Pancreas (tissue), 10 donors: ENCODE measurements around the gene SLC6A19. TPM values are rescaled to one million over a fixed set of nuclear protein-coding genes. Genes with fewer than 3 reads are reported as not detected.

Source experiments
- ATAC-seq, 4 donors: fragments of 200-7000 bp; cut with Tn5 transposase; one replicate each; pipeline versions ENCODE4 v1.8.0 to v1.9.1; 2020; ENCODE audit warnings: mild to moderate bottlenecking in 4 of 4, moderate library complexity in 4 of 4
- DNase-seq, 6 donors: peaks; one replicate each; pipeline ENCODE4 v3.0.0-alpha.2; 2020
- FAIRE-seq: peaks from 2 replicates; lab custom pipeline; 2012; peaks lifted over from hg19 to GRCh38; lab: Jason Lieb, UNC
- H3K27ac ChIP-seq, 4 donors: fragments of 200-600 bp; sonication (generic); 1 replicate in 3 of 4; 2 replicates in 1 of 4; pipeline versions ENCODE4 v1.5.0 to v1.8.0; 2020
- H3K27me3 ChIP-seq, 4 donors: fragments of 200-600 bp; one replicate each; pipeline ENCODE4 v1.8.0; 2021
- H3K36me3 ChIP-seq, 3 donors: fragments of 200-600 bp; sonication (generic) in 1 of 3; one replicate each; pipeline versions ENCODE4 v1.5.0 to v1.8.0; 2020 to 2021
- H3K4me1 ChIP-seq, 3 donors: fragments of 200-600 bp; one replicate each; pipeline ENCODE4 v1.8.0; 2021
- H3K4me3 ChIP-seq, 4 donors: fragments of 200-600 bp; sonication (generic) in 2 of 4; one replicate each; pipeline versions ENCODE4 v1.5.0 to v1.8.0; 2020 to 2021
- H3K9me3 ChIP-seq, 4 donors: fragments of 200-600 bp; one replicate each; pipeline ENCODE4 v1.8.0; 2021
- WGBS, 2 donors: extraction: QIAGEN DNeasy Blood & Tissue Kit; methylation state at CpG; one replicate each; pipeline ENCODE4 v1.1.7; 2013; 5-methylcytosine and 5-hydroxymethylcytosine counted together
- intact Hi-C, 3 donors: fragments of 100-400 bp; cut with DNase I; formaldehyde crosslinking; loops; one replicate each; pipeline versions ENCODE4 v1.11.1 to v1.14.2; 2022
- polyA plus RNA-seq, 2 donors: library from polyadenylated mRNA; stranded (reverse); fragments of 200-250 nt; gene quantifications; one replicate each; pipeline ENCODE4 v1.2.3, GENCODE V29; 2013
- total RNA-seq, 6 donors: library from RNA; stranded (reverse); fragmentation: NEBNext Ultra II Directional in 4 of 6; extraction: Animal tissue kit (Norgen Biotek cat#: 25700) in 4 of 6; gene quantifications; one replicate each; pipeline versions ENCODE4 v1.2.1 to v1.2.4, GENCODE V29; 2021 to 2023
- TF ChIP-seq, protein P1 (sequence below), 4 donors: fragments of 200-600 bp; sonication (generic) in 3 of 4; IDR thresholded peaks; one replicate each; pipeline versions ENCODE4 v1.5.0 to v1.8.0; 2021; ENCODE audit warnings: antibody characterized with exemption in 4 of 4
- donor health status: healthy with polysubstance abuse.
- donor health status: DM: no; HTN: no; CAD: no; lungs with moderate emphysema.
- donor health status: DM: no; HTN: no; CAD: no.
- donor health status: control.
- donor health status: control.
- donor health status: Bipolar disorder and iron deficiency.
- donor health status: DM: yes; HTN: yes; CAD: no.
- donor health status: DM: no; HTN: no; CAD: no.
- donor health status: DM: no; HTN: no; CAD: no.
- donor health status: DM: yes; HTN: yes; CAD: no.

SLC6A19 gene
- total and polyA plus RNA-seq, 8 donors, result 0.08 to 3.9 (median 0.29) TPM

DNA sequence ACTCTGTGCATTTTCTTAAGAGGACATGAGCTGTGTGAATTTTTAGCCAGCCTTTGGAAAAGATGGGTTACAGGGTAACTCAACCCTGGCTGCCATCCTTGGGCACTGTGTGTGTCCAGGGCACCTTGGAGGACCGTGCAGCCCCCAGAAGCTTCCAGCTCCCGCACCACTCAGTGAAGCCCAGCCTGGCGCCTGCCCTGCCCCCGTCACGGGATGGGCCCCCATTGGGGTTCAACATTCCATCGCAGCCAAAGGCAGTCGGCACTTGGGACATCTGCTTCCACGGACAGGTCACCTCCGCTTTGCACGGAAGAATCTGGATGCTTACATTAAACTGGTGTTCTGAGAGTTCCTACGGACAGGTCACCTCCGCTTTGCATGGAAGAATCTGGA lies 21.9 kb downstream of the SLC6A19 start:
- no peak for ATAC-seq
- no peak for FAIRE-seq
- intact Hi-C loops, result no loop called here

DNA sequence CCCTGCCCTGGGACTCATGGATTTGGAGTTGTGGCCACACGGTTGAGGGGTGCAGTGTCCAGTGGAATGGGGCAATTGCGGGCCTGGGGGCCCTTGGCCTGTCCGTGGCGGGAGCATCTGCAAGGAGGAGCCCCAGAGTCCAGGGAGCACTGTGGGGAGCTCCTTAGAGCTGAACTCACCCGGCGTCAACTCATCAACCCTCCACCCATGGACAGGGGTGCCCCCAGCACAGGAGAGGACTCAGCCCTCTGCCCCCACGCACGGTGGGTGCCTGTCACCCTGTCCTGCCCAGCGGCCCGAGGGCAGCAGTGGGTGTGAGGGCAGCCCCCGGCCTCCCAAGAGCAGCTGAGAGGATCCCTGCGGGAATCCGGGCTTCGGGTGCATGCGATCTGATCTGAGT lies 23.2 kb downstream of the SLC6A19 start:
- Histone ChIP-seq H3K4me1 (no peaks in the 10 kb centered on the region), H3K36me3 (no peaks in the 10 kb centered on the region), H3K4me3 (no peak overlapping the region), H3K27ac (no peak overlapping the region), H3K9me3 (no peaks in the 10 kb centered on the region), H3K27me3 (no peaks in the 10 kb centered on the region)
- no peak for DNase-seq
- WGBS, 2 donors, result 75 to 84% methylated on average over 15 of the region's 15 CpGs
- intact Hi-C loops, result no loop called here
- TF ChIP-seq, protein P1, sequence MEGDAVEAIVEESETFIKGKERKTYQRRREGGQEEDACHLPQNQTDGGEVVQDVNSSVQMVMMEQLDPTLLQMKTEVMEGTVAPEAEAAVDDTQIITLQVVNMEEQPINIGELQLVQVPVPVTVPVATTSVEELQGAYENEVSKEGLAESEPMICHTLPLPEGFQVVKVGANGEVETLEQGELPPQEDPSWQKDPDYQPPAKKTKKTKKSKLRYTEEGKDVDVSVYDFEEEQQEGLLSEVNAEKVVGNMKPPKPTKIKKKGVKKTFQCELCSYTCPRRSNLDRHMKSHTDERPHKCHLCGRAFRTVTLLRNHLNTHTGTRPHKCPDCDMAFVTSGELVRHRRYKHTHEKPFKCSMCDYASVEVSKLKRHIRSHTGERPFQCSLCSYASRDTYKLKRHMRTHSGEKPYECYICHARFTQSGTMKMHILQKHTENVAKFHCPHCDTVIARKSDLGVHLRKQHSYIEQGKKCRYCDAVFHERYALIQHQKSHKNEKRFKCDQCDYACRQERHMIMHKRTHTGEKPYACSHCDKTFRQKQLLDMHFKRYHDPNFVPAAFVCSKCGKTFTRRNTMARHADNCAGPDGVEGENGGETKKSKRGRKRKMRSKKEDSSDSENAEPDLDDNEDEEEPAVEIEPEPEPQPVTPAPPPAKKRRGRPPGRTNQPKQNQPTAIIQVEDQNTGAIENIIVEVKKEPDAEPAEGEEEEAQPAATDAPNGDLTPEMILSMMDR (IDR thresholded peaks at IDR 0.05), result no peak
- no peak for FAIRE-seq
- ATAC-seq, result no peak

More for the DNA sequence above, 21.9 kb downstream of the SLC6A19 start:
- WGBS, 2 donors, result 67 to 78% methylated on average over 12 of the region's 12 CpGs
- no peaks in the 10 kb centered on the region for H3K36me3 ChIP-seq
- DNase-seq, result peak in 1 of 6 donors; percentile 41
- H3K4me3 ChIP-seq, result no peak overlapping the region
- no peaks in the 10 kb centered on the region for H3K9me3 ChIP-seq
- no peaks in the 10 kb centered on the region for H3K27me3 ChIP-seq
- no peaks in the 10 kb centered on the region for H3K4me1 ChIP-seq
- no peak overlapping the region for H3K27ac ChIP-seq
- TF ChIP-seq, protein P1 (IDR thresholded peaks at IDR 0.05), result no peak

DNA sequence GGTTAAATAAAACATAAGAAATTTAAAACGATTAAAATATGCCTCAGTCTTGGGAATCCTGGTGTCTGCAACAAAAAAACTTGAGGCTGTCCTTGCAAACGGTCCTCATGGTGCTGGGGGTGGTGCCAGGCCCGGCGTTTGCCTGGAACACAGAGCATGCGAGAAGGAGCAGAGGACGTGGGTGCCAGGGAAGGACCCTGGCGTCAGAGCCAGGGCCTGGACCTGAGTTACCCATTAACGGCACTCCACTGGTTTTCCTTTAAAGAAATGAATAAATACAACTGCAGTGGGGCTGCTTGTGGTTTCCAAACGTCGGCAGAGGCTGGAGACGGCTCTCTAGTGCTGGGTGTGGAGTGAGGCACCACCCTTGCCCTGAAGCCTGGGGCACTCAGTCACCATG lies 23.7 kb downstream of the SLC6A19 start, which contains the start of gene SLC6A18:
Gene SLC6A18, plus strand, starts transcription at position 301 of the 400 bp plus-strand sequence. Its CDS starts 97 bp downstream, at position 398.
- no peak for ATAC-seq

DNA sequence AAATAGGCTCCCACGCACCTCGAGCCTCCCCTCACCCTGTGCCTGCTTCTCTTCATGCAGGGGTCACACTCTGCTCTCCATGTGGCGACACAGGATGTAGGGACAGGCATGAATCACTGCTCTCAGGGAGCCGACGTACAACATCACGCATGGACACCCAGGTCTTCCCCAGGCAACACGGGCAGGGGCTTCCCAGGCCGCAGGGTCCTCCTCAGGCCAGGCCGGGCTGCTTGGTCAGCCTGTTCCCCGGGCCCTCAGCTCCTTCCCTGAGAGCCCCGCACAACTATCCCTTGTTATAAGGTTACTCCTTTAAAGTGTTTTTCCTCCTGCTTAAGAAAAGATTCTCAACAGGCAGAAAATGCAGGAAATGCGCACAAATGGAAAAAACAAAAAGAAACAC lies 24.8 kb downstream of the SLC6A19 start:
- WGBS, 2 donors, result 68 to 85% methylated on average over 12 of the region's 12 CpGs
- H3K27ac ChIP-seq, result no peak overlapping the region
- no peak overlapping the region for H3K4me3 ChIP-seq
- TF ChIP-seq, protein P1 (IDR thresholded peaks at IDR 0.05), result no peak
- ATAC-seq (no peak), DNase-seq (no peak), FAIRE-seq (no peak)
- intact Hi-C loops, result no loop called here
- H3K9me3 ChIP-seq, result no peaks in the 10 kb centered on the region
- no peaks in the 10 kb centered on the region for H3K36me3 ChIP-seq
- no peaks in the 10 kb centered on the region for H3K4me1 ChIP-seq
- no peaks in the 10 kb centered on the region for H3K27me3 ChIP-seq

More for the DNA sequence above, 23.7 kb downstream of the SLC6A19 start, which contains the start of gene SLC6A18:
- FAIRE-seq (no peak), DNase-seq (no peak)
- H3K27ac ChIP-seq, result no peak within 1 kb of the TSS
- TF ChIP-seq, protein P1 (IDR thresholded peaks at IDR 0.05), result no peak
- no peaks in the 10 kb centered on the region for H3K27me3 ChIP-seq
- WGBS, 2 donors, result 63% methylated on average over 11 of the region's 11 CpGs
- H3K36me3 ChIP-seq, result no peaks in the 10 kb centered on the region
- no peak within 1 kb of the TSS for H3K4me3 ChIP-seq
- H3K4me1 ChIP-seq, result no peaks in the 10 kb centered on the region
- H3K9me3 ChIP-seq, result no peaks in the 10 kb centered on the region
- intact Hi-C loops, result no loop called here

DNA sequence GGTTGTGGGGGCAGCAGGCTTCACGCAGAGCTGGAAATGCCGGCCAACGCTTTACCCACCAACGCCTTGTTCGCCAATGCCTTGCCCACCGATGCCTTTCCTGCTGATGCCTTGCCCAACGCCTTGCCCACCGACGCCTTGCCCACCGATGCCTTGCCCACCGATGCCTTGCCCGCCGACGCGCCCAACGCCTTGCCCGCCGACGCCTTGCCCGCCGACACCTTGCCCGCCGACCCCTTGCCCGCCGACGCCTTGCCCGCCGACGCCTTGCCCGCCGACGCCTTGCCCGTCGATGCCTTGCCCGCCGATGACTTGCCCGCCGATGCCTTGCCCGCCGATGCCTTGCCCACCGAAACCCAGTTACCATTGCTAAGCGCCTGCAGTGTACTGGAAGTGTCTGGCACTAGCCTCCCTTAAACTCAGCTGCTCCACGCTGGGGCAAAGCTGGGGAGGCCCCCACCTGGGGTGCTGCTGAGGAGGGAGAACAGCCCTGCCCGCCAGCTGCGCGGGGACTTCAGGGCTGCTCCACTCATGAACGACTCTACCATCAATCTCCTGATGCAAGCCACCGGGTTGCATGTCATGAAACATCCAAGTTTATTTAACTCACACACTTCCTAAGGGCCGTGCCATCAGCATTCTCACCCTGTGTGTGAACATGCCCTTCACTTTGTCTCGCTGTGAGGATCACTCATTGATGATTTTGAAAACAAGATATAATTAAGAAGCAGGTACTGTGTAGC lies 25.6 kb downstream of the SLC6A19 start:
- DNase-seq (no peak), ATAC-seq (no peak), FAIRE-seq (no peak)
- Histone ChIP-seq H3K4me1 (no peaks in the 10 kb centered on the region), H3K4me3 (no peak overlapping the region), H3K27ac (no peak overlapping the region), H3K36me3 (no peaks in the 10 kb centered on the region), H3K9me3 (no peaks in the 10 kb centered on the region), H3K27me3 (no peaks in the 10 kb centered on the region)
- intact Hi-C loops, result no loop called here
- TF ChIP-seq, protein P1 (IDR thresholded peaks at IDR 0.05), result no peak
- WGBS, 2 donors, result 81 to 83% methylated on average over 42 to 50 of the region's 50 CpGs
